ENCODE data around the gene STAT1. TPM values are rescaled to one million over a fixed set of nuclear protein-coding genes. Genes with fewer than 3 reads are reported as not detected.

STAT1 gene
- total RNA-seq, 4 donors from 2014 or later: 23.2 to 67.8 (median 52.2) TPM

- H3K36me3 ChIP-seq: peaks cover 0 to 70% (median 33%) of the 10 kb centered on the region in 4 donors
- WGBS, 2 donors (ENCODE audit: low coverage in 1 of 2): 82 to 89% methylated on average over 3 of the region's 3 CpGs
- TF ChIP-seq POLR2AphosphoS5 (IDR thresholded peaks at IDR 0.05) (no peak), EP300 (IDR thresholded peaks at IDR 0.05; ENCODE audit: low read depth) (no peak), POLR2A (IDR thresholded peaks at IDR 0.05) (no peak), CTCF (IDR thresholded peaks at IDR 0.05) (no peak)
Observed at GRCh38 chr2:190970160-190970559, 43.8 kb downstream of the STAT1 start.

DNA sequence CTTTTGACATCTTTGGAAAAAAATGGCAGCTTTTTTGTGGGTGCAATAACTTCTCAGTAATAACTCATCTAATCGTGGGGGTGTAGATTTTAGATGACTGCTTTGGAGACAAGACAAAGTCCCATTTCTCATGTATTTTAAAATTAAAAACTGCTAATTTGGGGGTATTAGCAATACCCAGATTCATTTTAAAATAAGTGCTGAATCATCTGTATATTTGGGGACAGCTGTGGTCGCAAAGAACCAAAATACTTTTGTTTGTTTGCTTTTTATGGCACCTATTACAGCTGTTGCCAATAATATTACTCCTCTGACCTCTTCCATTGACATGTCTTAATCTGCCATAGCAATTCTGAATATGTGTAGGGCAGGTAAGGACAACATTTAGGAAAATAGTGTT, 45.4 kb downstream of the STAT1 start:
- peaks cover 0 to 62% (median 30%) of the 10 kb centered on the region in 4 donors for H3K36me3 ChIP-seq
- in situ Hi-C loops (cut with MboI; ENCODE audit: low pct_ligation_motif_present in 1 of 4, low pct_unique_long_range_greater_than_20kb in 1 of 4, low sequenced_read_pairs in 3 of 4) (no loop called here), intact Hi-C loops (cut with DNase I; ENCODE audit: low total_unique reads) (no loop called here)
- H3K4me3 ChIP-seq: no peak overlapping the region
- no peak for TF ChIP-seq CTCF (IDR thresholded peaks at IDR 0.05)
- no peak for TF ChIP-seq EP300 (IDR thresholded peaks at IDR 0.05; ENCODE audit: low read depth)
- TF ChIP-seq POLR2AphosphoS5 (IDR thresholded peaks at IDR 0.05): no peak
- TF ChIP-seq POLR2A (IDR thresholded peaks at IDR 0.05): no peak
- H3K4me1 ChIP-seq: no peaks in the 10 kb centered on the region
- H3K27ac ChIP-seq: no peak overlapping the region
- 72 to 81% methylated on average over 2 of the region's 2 CpGs for WGBS, 2 donors (ENCODE audit: low coverage in 1 of 2)
- no peaks in the 10 kb centered on the region for H3K27me3 ChIP-seq
- no peaks in the 10 kb centered on the region for H3K9me3 ChIP-seq
- no peak for DNase-seq

More at GRCh38 chr2:190970160-190970559, 43.8 kb downstream of the STAT1 start:
- H3K4me1 ChIP-seq: no peaks in the 10 kb centered on the region
- H3K9me3 ChIP-seq: no peaks in the 10 kb centered on the region
- no peak overlapping the region for H3K27ac ChIP-seq
- H3K27me3 ChIP-seq: no peaks in the 10 kb centered on the region
- intact Hi-C loops (cut with DNase I; ENCODE audit: low total_unique reads): no loop called here
- DNase-seq: no peak
- no peak overlapping the region for H3K4me3 ChIP-seq
- in situ Hi-C loops (cut with MboI; ENCODE audit: low pct_ligation_motif_present in 1 of 4, low pct_unique_long_range_greater_than_20kb in 1 of 4, low sequenced_read_pairs in 3 of 4): no loop called here

GRCh38 chr2:190965580-190966222, 48.3 kb downstream of the STAT1 start:
- DNase-seq: no peak
- Histone ChIP-seq H3K9me3 (no peaks in the 10 kb centered on the region), H3K27me3 (no peaks in the 10 kb centered on the region), H3K4me3 (no peak overlapping the region), H3K4me1 (no peaks in the 10 kb centered on the region), H3K36me3 (peaks cover 0 to 64% (median 25%) of the 10 kb centered on the region in 4 donors), H3K27ac (no peak overlapping the region)
- WGBS, 2 donors (ENCODE audit: low coverage in 1 of 2): 100% methylated on average over 2 of the region's 2 CpGs; no CpG with 5 or more reads in 1 of the 2 donors
- intact Hi-C loops (cut with DNase I; ENCODE audit: low total_unique reads) (no loop called here), in situ Hi-C loops (cut with MboI; ENCODE audit: low pct_ligation_motif_present in 1 of 4, low pct_unique_long_range_greater_than_20kb in 1 of 4, low sequenced_read_pairs in 3 of 4) (no loop called here)
- TF ChIP-seq POLR2AphosphoS5 (IDR thresholded peaks at IDR 0.05) (no peak), CTCF (IDR thresholded peaks at IDR 0.05) (no peak), POLR2A (IDR thresholded peaks at IDR 0.05) (no peak), EP300 (IDR thresholded peaks at IDR 0.05; ENCODE audit: low read depth) (no peak)

DNA sequence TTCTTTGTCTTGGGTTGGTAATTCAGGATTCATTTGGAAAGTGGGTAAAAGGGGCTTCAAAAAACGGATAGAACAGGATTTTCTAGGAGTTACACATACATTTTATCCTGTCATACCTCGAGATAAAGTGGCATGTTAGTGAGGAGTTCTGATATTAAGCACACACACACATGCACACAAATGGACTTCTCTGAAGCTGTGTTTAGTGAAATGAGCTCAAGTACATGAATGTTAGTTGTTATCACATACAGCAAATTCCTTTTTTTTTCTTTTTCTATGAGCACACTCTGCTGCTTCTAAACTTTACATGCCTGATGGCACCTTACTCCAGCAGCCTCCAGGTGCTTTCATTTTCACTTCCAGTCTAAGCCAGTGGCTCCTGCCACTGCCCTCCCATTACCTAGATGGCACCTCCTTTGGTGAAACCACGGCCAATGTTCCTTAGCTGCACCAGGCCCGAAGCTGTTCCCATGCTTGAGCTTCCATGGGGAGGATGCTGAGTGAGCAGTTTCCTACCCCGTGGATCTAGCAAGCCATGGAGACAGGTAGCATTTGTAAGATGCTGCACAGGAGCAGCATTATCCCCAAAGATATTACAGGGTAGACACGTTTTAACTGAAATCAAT, 49.7 kb downstream of the STAT1 start:
- no peak overlapping the region for H3K27ac ChIP-seq
- H3K4me1 ChIP-seq: no peaks in the 10 kb centered on the region
- TF ChIP-seq EP300 (IDR thresholded peaks at IDR 0.05; ENCODE audit: low read depth): no peak
- TF ChIP-seq CTCF (IDR thresholded peaks at IDR 0.05): no peak
- no peak for TF ChIP-seq POLR2A (IDR thresholded peaks at IDR 0.05)
- no peak for TF ChIP-seq POLR2AphosphoS5 (IDR thresholded peaks at IDR 0.05)
- WGBS, 2 donors (ENCODE audit: low coverage in 1 of 2): 61 to 77% methylated on average over 3 to 6 of the region's 6 CpGs
- H3K36me3 ChIP-seq: peaks cover 0 to 52% (median 18%) of the 10 kb centered on the region in 4 donors
- intact Hi-C loops (cut with DNase I; ENCODE audit: low total_unique reads): no loop called here
- no peaks in the 10 kb centered on the region for H3K9me3 ChIP-seq
- H3K27me3 ChIP-seq: no peaks in the 10 kb centered on the region
- in situ Hi-C loops (cut with MboI; ENCODE audit: low pct_ligation_motif_present in 1 of 4, low pct_unique_long_range_greater_than_20kb in 1 of 4, low sequenced_read_pairs in 3 of 4): no loop called here
- no peak overlapping the region for H3K4me3 ChIP-seq
- no peak for DNase-seq
